Measurements from ENCODE around the gene DUSP12. TPM values are rescaled to one million over a fixed set of nuclear protein-coding genes. Genes with fewer than 3 reads are reported as not detected.
A peak's percentile ranks its signal among the peaks of the same experiment; 100 is the strongest.

Gene DUSP12
- total and polyA plus RNA-seq, 5 donors from 2014 or later: 15.2 to 69.9 (median 57.8) TPM

- ATAC-seq (ENCODE audit: low read depth in 2 of 2) (no peak), DNase-seq (peak in 1 of 3 donors; percentile 34)
Measured at GRCh38 chr1:161730050-161730564, 19.5 kb upstream of the DUSP12 start.

GRCh38 chr1:161731241-161731640, 18.3 kb upstream of the DUSP12 start:
- Mint-ChIP-seq H3K36me3 (no peaks in the 10 kb centered on the region), H3K4me1 (peaks cover 6 to 25% (median 17%) of the 10 kb centered on the region in 4 donors), H3K4me3 (peak overlapping the region in 2 of 4 donors; percentile 1 to 49), H3K27ac (no peak overlapping the region), H3K9me3 (peaks cover 0 to 4% (median 0%) of the 10 kb centered on the region in 7 donors), H3K27me3 (peaks cover 39% of the 10 kb centered on the region)
- Histone ChIP-seq H3K36me3 (ENCODE audit: control insufficient read depth, insufficient read depth, low read length) (no peaks in the 10 kb centered on the region), H3K27me3 (ENCODE audit: control insufficient read depth, insufficient read depth, low read length) (peaks cover 31% of the 10 kb centered on the region), H3K9me3 (ENCODE audit: control insufficient read depth in 2 of 2, low read length in 2 of 2) (no peaks in the 10 kb centered on the region), H3K4me3 (ENCODE audit: low read depth, low read length) (no peak overlapping the region), H3K27ac (ENCODE audit: insufficient read depth, low read length, poor library complexity, severe bottlenecking) (no peak overlapping the region), H3K4me1 (ENCODE audit: control insufficient read depth, insufficient read depth, low read length, poor library complexity, severe bottlenecking) (peaks cover 17% of the 10 kb centered on the region)
- DNase-seq (no peak), ATAC-seq (ENCODE audit: low read depth in 2 of 2) (no peak)

More at GRCh38 chr1:161730050-161730564, 19.5 kb upstream of the DUSP12 start:
- Mint-ChIP-seq H3K27me3 (peaks cover 50% of the 10 kb centered on the region), H3K36me3 (no peaks in the 10 kb centered on the region), H3K4me3 (peak overlapping the region in 1 of 4 donors; percentile 64), H3K9me3 (peaks cover 0 to 4% (median 0%) of the 10 kb centered on the region in 7 donors), H3K27ac (peak overlapping the region in 1 of 3 donors; percentile 10), H3K4me1 (peaks cover 6 to 34% (median 24%) of the 10 kb centered on the region in 4 donors)
- Histone ChIP-seq H3K4me1 (ENCODE audit: control insufficient read depth, insufficient read depth, low read length, poor library complexity, severe bottlenecking) (peaks cover 26% of the 10 kb centered on the region), H3K9me3 (ENCODE audit: control insufficient read depth in 2 of 2, low read length in 2 of 2) (no peaks in the 10 kb centered on the region), H3K27ac (ENCODE audit: insufficient read depth, low read length, poor library complexity, severe bottlenecking) (no peak overlapping the region), H3K27me3 (ENCODE audit: control insufficient read depth, insufficient read depth, low read length) (peaks cover 30% of the 10 kb centered on the region), H3K36me3 (ENCODE audit: control insufficient read depth, insufficient read depth, low read length) (no peaks in the 10 kb centered on the region), H3K4me3 (ENCODE audit: low read depth, low read length) (no peak overlapping the region)

- Histone ChIP-seq H3K27ac (ENCODE audit: insufficient read depth, low read length, poor library complexity, severe bottlenecking) (no peak overlapping the region), H3K36me3 (ENCODE audit: control insufficient read depth, insufficient read depth, low read length) (no peaks in the 10 kb centered on the region), H3K27me3 (ENCODE audit: control insufficient read depth, insufficient read depth, low read length) (peaks cover 34% of the 10 kb centered on the region), H3K4me1 (ENCODE audit: control insufficient read depth, insufficient read depth, low read length, poor library complexity, severe bottlenecking) (peaks cover 14% of the 10 kb centered on the region), H3K4me3 (ENCODE audit: low read depth, low read length) (no peak overlapping the region), H3K9me3 (ENCODE audit: control insufficient read depth in 2 of 2, low read length in 2 of 2) (no peaks in the 10 kb centered on the region)
- peaks cover 0 to 4% (median 0%) of the 10 kb centered on the region in 7 donors for H3K9me3 Mint-ChIP-seq
- peaks cover 6 to 25% (median 17%) of the 10 kb centered on the region in 4 donors for H3K4me1 Mint-ChIP-seq
- ATAC-seq (ENCODE audit: low read depth in 2 of 2) (no peak), DNase-seq (no peak)
- H3K27me3 Mint-ChIP-seq: peaks cover 37% of the 10 kb centered on the region
- H3K36me3 Mint-ChIP-seq: no peaks in the 10 kb centered on the region
- peak overlapping the region in 1 of 4 donors; percentile 1 for H3K4me3 Mint-ChIP-seq
- no peak overlapping the region for H3K27ac Mint-ChIP-seq
Measured at GRCh38 chr1:161731981-161732718, 17.4 kb upstream of the DUSP12 start.

GRCh38 chr1:161733526-161733925, 16.1 kb upstream of the DUSP12 start:
- Mint-ChIP-seq H3K27ac (no peak overlapping the region), H3K9me3 (peaks cover 0 to 4% (median 0%) of the 10 kb centered on the region in 7 donors), H3K36me3 (no peaks in the 10 kb centered on the region), H3K4me1 (peaks cover 0 to 17% (median 11%) of the 10 kb centered on the region in 4 donors), H3K27me3 (peaks cover 30% of the 10 kb centered on the region), H3K4me3 (no peak overlapping the region)
- peaks cover 4% of the 10 kb centered on the region for H3K4me1 ChIP-seq (ENCODE audit: control insufficient read depth, insufficient read depth, low read length, poor library complexity, severe bottlenecking)
- peaks cover 35% of the 10 kb centered on the region for H3K27me3 ChIP-seq (ENCODE audit: control insufficient read depth, insufficient read depth, low read length)
- H3K9me3 ChIP-seq (ENCODE audit: control insufficient read depth in 2 of 2, low read length in 2 of 2): no peaks in the 10 kb centered on the region
- no peaks in the 10 kb centered on the region for H3K36me3 ChIP-seq (ENCODE audit: control insufficient read depth, insufficient read depth, low read length)
- H3K4me3 ChIP-seq (ENCODE audit: low read depth, low read length): no peak overlapping the region
- DNase-seq (no peak), ATAC-seq (ENCODE audit: low read depth in 2 of 2) (no peak)
- no peak overlapping the region for H3K27ac ChIP-seq (ENCODE audit: insufficient read depth, low read length, poor library complexity, severe bottlenecking)

GRCh38 chr1:161735837-161736236, 13.7 kb upstream of the DUSP12 start:
- no peak overlapping the region for H3K4me3 ChIP-seq (ENCODE audit: low read depth, low read length)
- H3K36me3 ChIP-seq (ENCODE audit: control insufficient read depth, insufficient read depth, low read length): no peaks in the 10 kb centered on the region
- H3K9me3 Mint-ChIP-seq: peaks cover 0 to 2% (median 0%) of the 10 kb centered on the region in 7 donors
- DNase-seq (no peak), ATAC-seq (ENCODE audit: low read depth in 2 of 2) (no peak)
- peaks cover 29% of the 10 kb centered on the region for H3K27me3 ChIP-seq (ENCODE audit: control insufficient read depth, insufficient read depth, low read length)
- no peaks in the 10 kb centered on the region for H3K36me3 Mint-ChIP-seq
- H3K4me3 Mint-ChIP-seq: no peak overlapping the region
- H3K4me1 ChIP-seq (ENCODE audit: control insufficient read depth, insufficient read depth, low read length, poor library complexity, severe bottlenecking): peaks cover 4% of the 10 kb centered on the region
- peak overlapping the region in 1 of 3 donors; percentile 53 for H3K27ac Mint-ChIP-seq
- H3K27me3 Mint-ChIP-seq: peaks cover 19% of the 10 kb centered on the region
- no peak overlapping the region for H3K27ac ChIP-seq (ENCODE audit: insufficient read depth, low read length, poor library complexity, severe bottlenecking)
- H3K4me1 Mint-ChIP-seq: peaks cover 0 to 5% (median 0%) of the 10 kb centered on the region in 4 donors
- no peaks in the 10 kb centered on the region for H3K9me3 ChIP-seq (ENCODE audit: control insufficient read depth in 2 of 2, low read length in 2 of 2)

- Histone ChIP-seq H3K9me3 (ENCODE audit: control insufficient read depth in 2 of 2, low read length in 2 of 2) (no peaks in the 10 kb centered on the region), H3K4me1 (ENCODE audit: control insufficient read depth, insufficient read depth, low read length, poor library complexity, severe bottlenecking) (peaks cover 4% of the 10 kb centered on the region), H3K27ac (ENCODE audit: insufficient read depth, low read length, poor library complexity, severe bottlenecking) (no peak overlapping the region), H3K4me3 (ENCODE audit: low read depth, low read length) (no peak overlapping the region), H3K36me3 (ENCODE audit: control insufficient read depth, insufficient read depth, low read length) (no peaks in the 10 kb centered on the region), H3K27me3 (ENCODE audit: control insufficient read depth, insufficient read depth, low read length) (peaks cover 24% of the 10 kb centered on the region)
- ATAC-seq (ENCODE audit: low read depth in 2 of 2) (no peak), DNase-seq (no peak)
- peaks cover 0 to 2% (median 0%) of the 10 kb centered on the region in 7 donors for H3K9me3 Mint-ChIP-seq
- peaks cover 14% of the 10 kb centered on the region for H3K27me3 Mint-ChIP-seq
- no peaks in the 10 kb centered on the region for H3K36me3 Mint-ChIP-seq
- H3K4me3 Mint-ChIP-seq: no peak overlapping the region
- peaks cover 0 to 7% (median 1%) of the 10 kb centered on the region in 4 donors for H3K4me1 Mint-ChIP-seq
- H3K27ac Mint-ChIP-seq: no peak overlapping the region
Measured at GRCh38 chr1:161736335-161736969, 13.1 kb upstream of the DUSP12 start.

GRCh38 chr1:161737625-161738024, 12.0 kb upstream of the DUSP12 start:
- Histone ChIP-seq H3K9me3 (ENCODE audit: control insufficient read depth in 2 of 2, low read length in 2 of 2) (no peaks in the 10 kb centered on the region), H3K27ac (ENCODE audit: insufficient read depth, low read length, poor library complexity, severe bottlenecking) (no peak overlapping the region), H3K27me3 (ENCODE audit: control insufficient read depth, insufficient read depth, low read length) (peaks cover 14% of the 10 kb centered on the region), H3K4me3 (ENCODE audit: low read depth, low read length) (no peak overlapping the region), H3K36me3 (ENCODE audit: control insufficient read depth, insufficient read depth, low read length) (no peaks in the 10 kb centered on the region), H3K4me1 (ENCODE audit: control insufficient read depth, insufficient read depth, low read length, poor library complexity, severe bottlenecking) (peaks cover 4% of the 10 kb centered on the region)
- no peak overlapping the region for H3K4me3 Mint-ChIP-seq
- peaks cover 12% of the 10 kb centered on the region for H3K27me3 Mint-ChIP-seq
- peaks cover 0 to 2% (median 0%) of the 10 kb centered on the region in 7 donors for H3K9me3 Mint-ChIP-seq
- H3K27ac Mint-ChIP-seq: peak overlapping the region in 1 of 3 donors; percentile 27
- H3K36me3 Mint-ChIP-seq: no peaks in the 10 kb centered on the region
- ATAC-seq (ENCODE audit: low read depth in 2 of 2) (no peak), DNase-seq (no peak)
- peaks cover 0 to 8% (median 1%) of the 10 kb centered on the region in 4 donors for H3K4me1 Mint-ChIP-seq

All from CD4-positive, CD25-positive, alpha-beta regulatory T cell (primary cell).